Measurements from ENCODE around the gene ITIH6.

ITIH6 gene

DNA sequence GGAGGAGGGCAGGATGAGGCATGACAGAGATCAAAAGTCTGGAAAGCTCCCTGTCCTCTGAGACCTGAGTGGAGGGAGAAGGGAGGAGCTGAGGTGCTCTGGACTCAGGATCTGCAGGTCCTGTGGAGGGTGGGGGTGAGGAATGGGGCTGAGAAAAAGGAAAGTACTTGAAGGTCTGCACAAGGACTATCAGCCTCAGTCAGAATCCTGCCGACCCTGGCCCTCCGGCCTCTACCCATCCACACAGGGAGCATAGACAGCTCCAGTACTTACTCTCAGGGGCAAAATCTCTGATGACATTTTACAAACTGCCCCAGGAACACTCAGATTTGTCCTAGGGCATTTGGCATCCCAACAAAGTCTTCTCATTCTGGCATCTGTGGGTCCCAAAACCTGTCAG, 991 bp upstream of the ITIH6 start:
- no peaks in the 10 kb centered on the region for H3K36me3 ChIP-seq (ENCODE audit: control insufficient read depth in 2 of 2, insufficient read depth in 1 of 2, low read length in 2 of 2)
- no peak overlapping the region for H3K27ac ChIP-seq (ENCODE audit: extremely low read depth, low read depth, low read length)
- TF ChIP-seq ZNF747 (tag by site-specific recombination; IDR thresholded peaks at IDR 0.05) (no peak), ZNF626 (tag by site-specific recombination; IDR thresholded peaks at IDR 0.05) (no peak), SCRT1 (tag by site-specific recombination; IDR thresholded peaks at IDR 0.05; ENCODE audit: borderline replicate concordance) (no peak), ZNF571 (tag by site-specific recombination; IDR thresholded peaks at IDR 0.05) (no peak), KLF9 (tag by site-specific recombination; IDR thresholded peaks at IDR 0.05; ENCODE audit: low read depth) (no peak), ZNF600 (tag by site-specific recombination; IDR thresholded peaks at IDR 0.05) (no peak), ZNF624 (tag by site-specific recombination; IDR thresholded peaks at IDR 0.05) (no peak), ZNF155 (tag by site-specific recombination; IDR thresholded peaks at IDR 0.05) (no peak), GLI2 (tag by site-specific recombination; IDR thresholded peaks at IDR 0.05; ENCODE audit: borderline replicate concordance, low read depth) (no peak), ZNF48 (tag by site-specific recombination; IDR thresholded peaks at IDR 0.05) (no peak), ZNF670 (tag by site-specific recombination; IDR thresholded peaks at IDR 0.05; ENCODE audit: low read depth) (no peak), ZNF426 (tag by site-specific recombination; IDR thresholded peaks at IDR 0.05) (no peak), ZNF548 (tag by site-specific recombination; IDR thresholded peaks at IDR 0.05) (no peak), ZNF202 (tag by site-specific recombination; IDR thresholded peaks at IDR 0.05; ENCODE audit: borderline replicate concordance) (no peak), ZFP37 (tag by site-specific recombination; IDR thresholded peaks at IDR 0.05) (no peak), OVOL3 (tag by site-specific recombination; IDR thresholded peaks at IDR 0.05) (no peak)
- TF ChIP-seq, protein P1, sequence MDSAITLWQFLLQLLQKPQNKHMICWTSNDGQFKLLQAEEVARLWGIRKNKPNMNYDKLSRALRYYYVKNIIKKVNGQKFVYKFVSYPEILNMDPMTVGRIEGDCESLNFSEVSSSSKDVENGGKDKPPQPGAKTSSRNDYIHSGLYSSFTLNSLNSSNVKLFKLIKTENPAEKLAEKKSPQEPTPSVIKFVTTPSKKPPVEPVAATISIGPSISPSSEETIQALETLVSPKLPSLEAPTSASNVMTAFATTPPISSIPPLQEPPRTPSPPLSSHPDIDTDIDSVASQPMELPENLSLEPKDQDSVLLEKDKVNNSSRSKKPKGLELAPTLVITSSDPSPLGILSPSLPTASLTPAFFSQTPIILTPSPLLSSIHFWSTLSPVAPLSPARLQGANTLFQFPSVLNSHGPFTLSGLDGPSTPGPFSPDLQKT (IDR thresholded peaks at IDR 0.05; ENCODE audit: borderline replicate concordance, low read depth, low read length): no peak
- TF ChIP-seq, protein P2, sequence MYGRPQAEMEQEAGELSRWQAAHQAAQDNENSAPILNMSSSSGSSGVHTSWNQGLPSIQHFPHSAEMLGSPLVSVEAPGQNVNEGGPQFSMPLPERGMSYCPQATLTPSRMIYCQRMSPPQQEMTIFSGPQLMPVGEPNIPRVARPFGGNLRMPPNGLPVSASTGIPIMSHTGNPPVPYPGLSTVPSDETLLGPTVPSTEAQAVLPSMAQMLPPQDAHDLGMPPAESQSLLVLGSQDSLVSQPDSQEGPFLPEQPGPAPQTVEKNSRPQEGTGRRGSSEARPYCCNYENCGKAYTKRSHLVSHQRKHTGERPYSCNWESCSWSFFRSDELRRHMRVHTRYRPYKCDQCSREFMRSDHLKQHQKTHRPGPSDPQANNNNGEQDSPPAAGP (tag by site-specific recombination; IDR thresholded peaks at IDR 0.05): no peak
- TF ChIP-seq, protein P3, sequence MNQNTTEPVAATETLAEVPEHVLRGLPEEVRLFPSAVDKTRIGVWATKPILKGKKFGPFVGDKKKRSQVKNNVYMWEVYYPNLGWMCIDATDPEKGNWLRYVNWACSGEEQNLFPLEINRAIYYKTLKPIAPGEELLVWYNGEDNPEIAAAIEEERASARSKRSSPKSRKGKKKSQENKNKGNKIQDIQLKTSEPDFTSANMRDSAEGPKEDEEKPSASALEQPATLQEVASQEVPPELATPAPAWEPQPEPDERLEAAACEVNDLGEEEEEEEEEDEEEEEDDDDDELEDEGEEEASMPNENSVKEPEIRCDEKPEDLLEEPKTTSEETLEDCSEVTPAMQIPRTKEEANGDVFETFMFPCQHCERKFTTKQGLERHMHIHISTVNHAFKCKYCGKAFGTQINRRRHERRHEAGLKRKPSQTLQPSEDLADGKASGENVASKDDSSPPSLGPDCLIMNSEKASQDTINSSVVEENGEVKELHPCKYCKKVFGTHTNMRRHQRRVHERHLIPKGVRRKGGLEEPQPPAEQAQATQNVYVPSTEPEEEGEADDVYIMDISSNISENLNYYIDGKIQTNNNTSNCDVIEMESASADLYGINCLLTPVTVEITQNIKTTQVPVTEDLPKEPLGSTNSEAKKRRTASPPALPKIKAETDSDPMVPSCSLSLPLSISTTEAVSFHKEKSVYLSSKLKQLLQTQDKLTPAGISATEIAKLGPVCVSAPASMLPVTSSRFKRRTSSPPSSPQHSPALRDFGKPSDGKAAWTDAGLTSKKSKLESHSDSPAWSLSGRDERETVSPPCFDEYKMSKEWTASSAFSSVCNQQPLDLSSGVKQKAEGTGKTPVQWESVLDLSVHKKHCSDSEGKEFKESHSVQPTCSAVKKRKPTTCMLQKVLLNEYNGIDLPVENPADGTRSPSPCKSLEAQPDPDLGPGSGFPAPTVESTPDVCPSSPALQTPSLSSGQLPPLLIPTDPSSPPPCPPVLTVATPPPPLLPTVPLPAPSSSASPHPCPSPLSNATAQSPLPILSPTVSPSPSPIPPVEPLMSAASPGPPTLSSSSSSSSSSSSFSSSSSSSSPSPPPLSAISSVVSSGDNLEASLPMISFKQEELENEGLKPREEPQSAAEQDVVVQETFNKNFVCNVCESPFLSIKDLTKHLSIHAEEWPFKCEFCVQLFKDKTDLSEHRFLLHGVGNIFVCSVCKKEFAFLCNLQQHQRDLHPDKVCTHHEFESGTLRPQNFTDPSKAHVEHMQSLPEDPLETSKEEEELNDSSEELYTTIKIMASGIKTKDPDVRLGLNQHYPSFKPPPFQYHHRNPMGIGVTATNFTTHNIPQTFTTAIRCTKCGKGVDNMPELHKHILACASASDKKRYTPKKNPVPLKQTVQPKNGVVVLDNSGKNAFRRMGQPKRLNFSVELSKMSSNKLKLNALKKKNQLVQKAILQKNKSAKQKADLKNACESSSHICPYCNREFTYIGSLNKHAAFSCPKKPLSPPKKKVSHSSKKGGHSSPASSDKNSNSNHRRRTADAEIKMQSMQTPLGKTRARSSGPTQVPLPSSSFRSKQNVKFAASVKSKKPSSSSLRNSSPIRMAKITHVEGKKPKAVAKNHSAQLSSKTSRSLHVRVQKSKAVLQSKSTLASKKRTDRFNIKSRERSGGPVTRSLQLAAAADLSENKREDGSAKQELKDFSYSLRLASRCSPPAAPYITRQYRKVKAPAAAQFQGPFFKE (tag by site-specific recombination; IDR thresholded peaks at IDR 0.05; ENCODE audit: borderline replicate concordance): no peak
- TF ChIP-seq, protein P4, sequence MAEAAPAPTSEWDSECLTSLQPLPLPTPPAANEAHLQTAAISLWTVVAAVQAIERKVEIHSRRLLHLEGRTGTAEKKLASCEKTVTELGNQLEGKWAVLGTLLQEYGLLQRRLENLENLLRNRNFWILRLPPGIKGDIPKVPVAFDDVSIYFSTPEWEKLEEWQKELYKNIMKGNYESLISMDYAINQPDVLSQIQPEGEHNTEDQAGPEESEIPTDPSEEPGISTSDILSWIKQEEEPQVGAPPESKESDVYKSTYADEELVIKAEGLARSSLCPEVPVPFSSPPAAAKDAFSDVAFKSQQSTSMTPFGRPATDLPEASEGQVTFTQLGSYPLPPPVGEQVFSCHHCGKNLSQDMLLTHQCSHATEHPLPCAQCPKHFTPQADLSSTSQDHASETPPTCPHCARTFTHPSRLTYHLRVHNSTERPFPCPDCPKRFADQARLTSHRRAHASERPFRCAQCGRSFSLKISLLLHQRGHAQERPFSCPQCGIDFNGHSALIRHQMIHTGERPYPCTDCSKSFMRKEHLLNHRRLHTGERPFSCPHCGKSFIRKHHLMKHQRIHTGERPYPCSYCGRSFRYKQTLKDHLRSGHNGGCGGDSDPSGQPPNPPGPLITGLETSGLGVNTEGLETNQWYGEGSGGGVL (tag by site-specific recombination; IDR thresholded peaks at IDR 0.05): no peak
- no peaks in the 10 kb centered on the region for H3K4me1 ChIP-seq (ENCODE audit: control insufficient read depth, insufficient read depth, low read length)
- H3K4me3 ChIP-seq (ENCODE audit: low read depth, low read length): no peak overlapping the region
- ChIA-PET CTCF (no interaction called here), POLR2A (interaction anchor here (1.2 kb wide), 1 partner anchor 10 kb away, joined by 4 read pairs; no protein-coding TSS in a partner anchor)
- no peaks in the 10 kb centered on the region for H3K9me3 ChIP-seq (ENCODE audit: control insufficient read depth, insufficient read depth, low read depth, low read length)

All from HEK293 (cell line).